M059J (cell line): Measurements from ENCODE around the gene CNTROB. TPM values are rescaled to one million over a fixed set of nuclear protein-coding genes. Genes with fewer than 3 reads are reported as not detected.
"Not testable (repeated sequence)": the region's sequence is repeated elsewhere in the genome, so short reads cannot be mapped to it uniquely, and the experiment has no call there.

Experiments
- DNase-seq: peaks from one replicate; pipeline ENCODE4 v3.0.0-alpha.2; 2012; ENCODE audit warnings: low read depth
- total RNA-seq: library from RNA; depleted of rRNA; stranded (reverse); fragments of >200 nt; shearing (Covaris generic); gene quantifications from 2 replicates; pipeline ENCODE4 v1.2.3, GENCODE V29; 2014

CNTROB gene
- total RNA-seq, 1 experiment from 2014 or later, result 29.9 TPM

DNA sequence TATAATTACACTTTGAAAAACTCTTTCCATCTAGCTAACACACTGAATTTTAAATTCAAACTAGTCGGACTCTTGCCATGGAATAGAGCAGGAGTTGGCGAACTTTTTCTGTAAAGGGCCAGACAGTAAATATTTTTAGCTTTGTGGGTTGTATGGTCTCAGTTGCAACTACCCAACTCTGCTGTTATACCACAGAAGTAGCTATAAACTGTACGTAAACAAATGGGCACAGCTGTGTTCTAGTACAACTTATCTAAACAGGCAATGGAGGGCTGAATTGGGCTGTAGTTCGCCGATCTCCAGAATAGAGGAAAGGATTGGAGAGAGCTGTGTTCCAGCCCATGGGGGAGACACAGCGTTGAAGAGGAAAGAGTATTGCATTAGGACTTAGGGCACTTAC lies 8.7 kb downstream of the CNTROB start:
- DNase-seq, result no peak

- no peak for DNase-seq
Measured at GRCh38 chr17:7943291-7943690, 11.3 kb downstream of the CNTROB start.

DNA sequence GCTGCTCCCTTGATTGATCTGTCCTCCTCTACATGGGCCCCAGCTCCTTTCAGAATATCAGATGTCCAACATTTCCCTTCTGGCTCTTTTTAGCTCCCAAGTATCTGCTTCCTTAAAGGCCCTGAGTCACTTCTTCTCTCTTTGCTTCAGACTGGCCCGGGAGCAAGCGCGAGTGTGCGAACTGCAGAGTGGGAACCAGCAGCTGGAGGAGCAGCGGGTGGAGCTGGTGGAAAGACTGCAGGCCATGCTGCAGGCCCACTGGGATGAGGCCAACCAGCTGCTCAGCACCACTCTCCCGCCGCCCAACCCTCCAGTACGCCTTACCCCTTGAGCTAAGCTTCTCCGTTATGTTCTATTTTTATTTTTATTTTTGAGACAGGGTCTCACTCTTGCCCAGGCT lies 12.3 kb downstream of the CNTROB start:
- DNase-seq, result no peak

DNA sequence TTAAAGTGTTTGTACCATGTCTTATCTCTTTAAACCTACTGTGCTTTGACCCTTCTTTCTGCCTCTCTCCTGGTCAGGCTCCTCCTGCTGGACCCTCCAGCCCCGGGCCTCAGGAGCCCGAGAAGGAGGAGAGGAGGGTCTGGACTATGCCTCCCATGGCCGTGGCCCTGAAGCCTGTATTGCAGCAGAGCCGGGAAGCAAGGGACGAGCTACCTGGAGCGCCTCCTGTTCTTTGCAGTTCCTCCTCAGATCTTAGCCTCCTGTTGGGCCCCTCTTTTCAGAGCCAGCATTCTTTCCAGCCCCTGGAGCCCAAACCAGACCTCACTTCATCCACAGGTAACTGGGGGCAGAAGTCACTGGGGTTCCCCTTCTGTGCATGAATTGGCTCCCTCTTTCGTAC lies 13.6 kb downstream of the CNTROB start:
- no peak for DNase-seq

- no peak for DNase-seq
Measured at GRCh38 chr17:7946441-7946840, 14.4 kb downstream of the CNTROB start.

DNA sequence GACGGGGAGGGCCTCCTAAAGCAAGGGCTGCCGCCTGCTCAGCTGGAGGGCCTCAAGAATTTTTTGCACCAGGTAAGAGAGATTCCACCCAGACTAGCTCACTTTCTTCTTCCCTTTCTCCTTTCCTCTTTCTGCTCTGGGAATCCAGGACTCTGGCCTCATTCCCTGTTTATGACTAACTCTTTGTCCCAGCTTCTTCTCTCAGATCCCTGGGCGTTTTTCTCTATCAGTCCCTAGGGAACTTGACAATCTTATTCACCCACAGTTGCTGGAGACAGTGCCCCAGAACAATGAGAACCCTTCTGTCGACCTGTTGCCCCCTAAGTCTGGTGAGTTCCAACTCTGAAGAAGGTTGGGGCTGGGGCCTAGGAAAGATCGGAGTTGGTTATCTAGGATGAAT lies 15.6 kb downstream of the CNTROB start:
- DNase-seq, result no peak

- DNase-seq, result no peak
Measured at GRCh38 chr17:7950578-7950977, 18.6 kb downstream of the CNTROB start.

GRCh38 chr17:7951143-7951792 lies 19.3 kb downstream of the CNTROB start:
- no peak for DNase-seq

DNA sequence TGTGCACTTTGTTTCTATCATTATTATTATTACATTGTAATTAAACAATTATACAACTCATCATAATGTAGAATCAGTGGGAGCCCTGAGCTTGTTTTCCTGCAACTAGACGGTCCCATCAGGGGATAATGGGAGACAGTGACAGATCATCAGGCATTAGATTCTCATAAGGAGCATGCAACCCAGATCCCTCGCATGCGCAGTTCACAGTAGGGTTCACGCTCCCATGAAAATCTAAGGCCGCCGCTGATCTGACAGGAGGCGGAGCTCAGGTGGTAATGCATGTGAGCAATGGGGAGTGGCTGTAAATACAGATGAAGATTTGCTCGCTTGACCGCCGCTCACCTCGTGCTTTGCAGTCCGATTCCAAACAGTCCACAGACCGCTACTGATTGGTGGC lies 21.3 kb downstream of the CNTROB start:
- not testable (repeated sequence) for DNase-seq

GRCh38 chr17:7955414-7956227 lies 23.6 kb downstream of the CNTROB start:
- DNase-seq, result no peak

GRCh38 chr17:7956228-7956965 lies 24.4 kb downstream of the CNTROB start:
- no peak for DNase-seq

DNA sequence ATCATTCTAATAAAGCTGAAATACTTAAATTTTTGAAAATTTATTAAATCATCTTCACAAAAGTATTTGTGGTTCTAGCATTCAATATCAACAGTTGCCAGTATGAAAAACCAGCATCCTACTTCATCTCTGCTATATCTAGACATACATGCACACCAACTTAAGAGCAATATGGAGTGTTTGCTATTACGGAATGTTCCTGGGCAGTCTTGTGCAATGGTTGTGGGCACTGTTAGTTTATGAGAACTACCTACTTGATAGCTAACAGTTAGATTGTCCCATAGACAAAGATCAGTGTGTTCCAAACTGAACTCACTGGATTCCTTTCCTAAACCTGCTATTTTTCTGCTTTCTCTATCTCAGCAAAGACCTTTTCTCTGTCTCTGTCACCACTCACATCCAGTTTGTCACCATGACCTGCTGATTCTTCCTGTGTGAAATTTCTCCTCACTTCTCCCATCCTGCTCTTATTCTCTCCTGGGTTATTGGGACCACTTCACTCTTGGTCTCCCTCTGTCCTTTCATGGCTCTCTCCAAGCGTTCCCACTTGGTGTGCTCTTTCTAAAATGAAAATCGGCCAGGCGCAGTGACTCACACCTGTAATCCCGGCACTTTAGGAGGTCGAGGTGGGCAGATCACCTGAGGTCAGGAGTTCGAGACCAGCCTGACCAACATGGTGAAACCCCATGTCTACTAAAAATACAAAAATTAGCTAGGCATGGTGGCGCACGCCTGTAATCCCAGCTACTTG lies 27.7 kb downstream of the CNTROB start:
- no peak for DNase-seq

DNA sequence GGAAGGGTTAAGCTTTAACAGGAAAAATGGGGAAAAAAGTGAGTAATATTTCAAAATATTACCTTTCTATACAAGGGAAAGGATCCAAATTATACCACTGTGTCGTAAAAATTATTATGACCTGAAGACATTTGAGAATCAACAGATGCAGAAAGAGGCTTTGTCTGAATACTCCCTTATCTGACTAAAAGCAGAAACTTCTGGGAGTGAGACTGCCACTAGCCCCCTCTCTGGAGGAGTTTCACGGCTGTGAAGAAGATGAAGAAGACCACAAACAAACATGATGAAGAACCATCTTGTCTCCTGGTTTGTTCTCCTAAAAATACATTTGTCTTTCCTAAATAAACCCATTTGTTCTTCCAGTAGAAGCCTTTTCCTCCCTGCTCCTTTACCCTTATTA lies 29.4 kb downstream of the CNTROB start:
- no peak for DNase-seq

DNA sequence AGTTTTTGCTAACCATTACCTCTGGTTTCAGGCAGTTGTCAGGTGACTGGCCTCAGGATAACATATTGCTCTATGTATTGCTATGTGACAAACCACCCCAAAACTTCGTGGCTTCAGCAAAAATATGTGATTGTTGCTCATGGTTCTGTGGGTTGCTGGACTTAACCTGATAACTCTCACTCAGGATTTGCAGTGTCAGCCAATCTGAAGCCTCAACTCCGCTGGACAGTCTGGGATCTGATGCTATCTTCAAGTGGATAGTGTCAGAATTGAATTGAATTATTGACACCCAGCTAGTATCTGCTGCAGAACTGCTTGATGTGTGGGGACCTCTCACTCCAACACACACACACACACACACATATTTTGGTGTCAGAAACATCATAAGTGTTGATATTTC lies 35.7 kb downstream of the CNTROB start:
- no peak for DNase-seq

GRCh38 chr17:7969433-7969832 lies 37.4 kb downstream of the CNTROB start:
- DNase-seq, result no peak

- DNase-seq, result no peak
Measured at GRCh38 chr17:7971651-7972050, 39.6 kb downstream of the CNTROB start.

DNA sequence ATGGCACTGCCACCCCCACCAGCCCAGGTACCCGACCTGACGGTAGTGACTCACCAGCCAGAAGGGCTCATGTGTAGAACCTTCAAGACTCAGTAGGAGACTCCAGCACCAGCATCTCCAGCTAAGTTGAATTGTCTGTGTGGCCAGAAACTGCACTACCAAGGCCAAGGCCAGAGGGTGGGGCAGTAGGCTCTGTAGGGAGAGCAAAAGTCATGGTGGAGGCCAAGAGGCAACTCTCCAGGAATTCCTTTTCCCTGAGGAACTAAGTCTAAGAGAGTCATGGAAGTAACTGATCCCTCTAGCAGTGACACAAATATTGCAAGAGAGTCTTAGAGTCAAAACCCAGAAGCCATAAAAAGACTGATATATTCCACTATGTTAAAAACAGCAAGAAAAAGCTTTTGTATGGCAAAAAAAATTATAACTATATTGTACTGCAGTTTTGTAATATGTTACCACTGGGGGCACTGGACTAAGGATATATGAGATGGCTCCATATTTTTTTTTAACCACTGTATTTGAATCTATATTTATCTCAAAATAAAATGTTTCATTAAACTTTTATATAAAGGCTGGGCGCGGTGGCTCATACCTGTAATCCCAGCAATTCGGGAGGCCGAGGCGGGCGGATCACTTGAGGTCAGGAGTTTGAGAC lies 40.3 kb downstream of the CNTROB start:
- no peak for DNase-seq

DNA sequence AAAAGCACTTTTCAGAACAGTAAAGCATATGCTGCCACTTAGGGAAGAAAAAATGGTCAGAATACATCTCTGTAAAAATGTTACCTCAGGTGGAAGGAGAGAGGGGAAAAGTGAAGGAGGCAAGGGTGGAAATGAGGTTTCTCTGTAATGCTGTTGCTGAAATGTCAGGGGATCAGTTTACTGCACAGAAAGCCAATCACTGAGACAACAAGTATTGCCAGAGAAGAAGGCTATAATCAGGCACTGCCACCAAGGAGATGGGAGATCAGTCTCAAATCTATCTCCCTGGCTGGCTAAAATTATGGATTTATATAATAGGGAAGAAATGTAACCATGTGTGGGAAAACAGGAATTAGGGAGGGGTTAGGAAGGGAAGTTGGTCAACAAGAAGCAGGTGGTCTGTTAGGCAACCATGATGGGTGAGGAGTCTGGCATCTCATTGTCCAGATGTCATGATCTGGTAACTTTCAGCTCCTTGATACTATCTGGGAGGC lies 42.7 kb downstream of the CNTROB start:
- no peak for DNase-seq

DNA sequence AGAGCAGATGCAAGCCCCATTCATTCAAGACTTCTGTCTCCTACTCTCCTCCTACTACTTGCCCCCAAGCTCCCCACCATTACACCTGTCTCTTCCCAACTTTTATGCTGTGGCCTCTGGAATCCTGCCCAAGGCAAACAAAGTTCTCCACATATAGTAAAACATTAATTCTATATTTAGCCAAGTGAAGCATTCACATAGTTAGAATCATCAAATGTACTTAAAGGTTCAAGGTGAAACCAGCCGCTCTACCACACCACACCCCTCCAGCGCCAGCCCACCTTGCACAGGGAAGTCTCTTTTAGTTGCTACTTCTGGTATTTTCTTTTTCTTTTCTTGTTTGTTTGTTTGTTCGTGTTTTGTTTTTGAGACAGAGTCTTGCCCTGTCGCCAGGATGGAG lies 45.0 kb downstream of the CNTROB start:
- no peak for DNase-seq

DNA sequence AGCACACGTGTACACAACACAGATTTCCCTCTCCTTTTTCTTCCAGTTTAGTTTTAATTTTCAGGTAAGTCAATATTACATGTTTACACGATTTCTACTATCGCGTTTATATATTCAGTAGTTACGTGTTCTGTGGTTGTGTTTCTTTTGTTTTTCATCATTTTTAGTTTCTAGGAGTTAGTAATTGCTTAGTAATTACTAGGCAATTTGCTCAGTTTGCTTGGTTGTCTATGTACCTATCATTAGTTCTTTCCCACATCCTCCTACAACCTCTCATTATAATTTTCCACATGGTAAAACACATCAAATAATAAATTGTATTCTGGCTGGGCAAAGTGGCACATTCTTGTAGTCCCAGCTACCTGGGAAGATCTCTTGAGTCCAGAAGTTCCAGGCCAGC lies 45.8 kb downstream of the CNTROB start:
- DNase-seq, result no peak

DNA sequence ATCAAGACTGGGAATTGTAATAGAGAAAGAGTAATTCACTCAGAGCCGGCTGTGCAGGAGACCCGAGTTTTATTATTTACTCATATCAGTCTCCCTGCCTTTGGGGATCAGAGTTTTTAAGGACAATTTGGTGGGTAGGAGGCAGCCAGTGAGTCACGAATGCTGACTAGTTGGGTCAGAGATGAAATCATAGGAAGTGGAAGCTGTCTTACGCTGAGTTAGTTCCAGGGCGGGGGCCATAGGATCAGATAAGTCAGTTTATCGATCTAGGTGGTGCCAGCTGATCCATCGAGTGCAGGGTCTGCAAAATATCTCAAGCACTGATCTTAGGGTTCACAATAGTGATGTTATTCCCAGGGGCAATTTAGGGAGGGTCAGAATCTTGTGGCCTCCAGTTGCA lies 50.2 kb downstream of the CNTROB start:
- peak; percentile 78 for DNase-seq
